GM19397 (cell line): Measurements from ENCODE around the gene BTBD6.
"Not testable (repeated sequence)": the region's sequence is repeated elsewhere in the genome, so short reads cannot be mapped to it uniquely, and the experiment has no call there.

Experiments used
- ATAC-seq: cut with Tn5 transposase; IDR thresholded peaks from one replicate; pipeline ENCODE4 v1.9.1; 2021; ENCODE audit warnings: mild to moderate bottlenecking, moderate library complexity; ENCODE audit not compliant: unreplicated experiment

Gene BTBD6

GRCh38 chr14:105290621-105291346 is 42.5 kb downstream of the BTBD6 start:
- ATAC-seq, result no peak

GRCh38 chr14:105292826-105293711 is 44.7 kb downstream of the BTBD6 start:
- ATAC-seq, result peak; percentile 16

GRCh38 chr14:105294142-105294597 is 45.8 kb downstream of the BTBD6 start:
- ATAC-seq, result peak; percentile 51

GRCh38 chr14:105297311-105297710 is 49.0 kb downstream of the BTBD6 start:
- not testable (repeated sequence) for ATAC-seq

GRCh38 chr14:105299654-105300541 is 51.6 kb downstream of the BTBD6 start:
- peak; percentile 13 for ATAC-seq
